HEK293 (cell line): ENCODE data around the gene NCDN.

Source experiments
- AEBP2 ChIP-seq: fragments of 450-650 bp; formaldehyde crosslinking; IDR thresholded peaks from 2 replicates; pipeline ENCODE4 v1.5.1; 2016; ENCODE audit warnings: missing biosample characterization, missing genetic modification characterization, borderline replicate concordance
- ATF2 ChIP-seq: fragments of 450-650 bp; formaldehyde crosslinking; IDR thresholded peaks from 2 replicates; pipeline ENCODE4 v1.5.1; 2016; ENCODE audit warnings: missing biosample characterization, missing genetic modification characterization, low read depth
- ELK4 ChIP-seq: IDR thresholded peaks from 2 replicates; pipeline ENCODE4 v1.6.1; 2011; ENCODE audit warnings: mild to moderate bottlenecking, low read depth, low read length, borderline replicate concordance
- GLI2 ChIP-seq: fragments of 450-650 bp; formaldehyde crosslinking; IDR thresholded peaks from 2 replicates; pipeline ENCODE4; 2017; ENCODE audit warnings: missing biosample characterization, missing genetic modification characterization, low read depth, borderline replicate concordance
- HOXC10 ChIP-seq: sonication (generic); formaldehyde crosslinking; IDR thresholded peaks from 2 replicates; pipeline ENCODE4 v1.8.1; 2023; ENCODE audit warnings: mild to moderate bottlenecking, missing genetic modification reagents
- IKZF3 ChIP-seq: fragments of 450-650 bp; IDR thresholded peaks from 2 replicates; pipeline ENCODE4 v1.5.0; 2018; ENCODE audit warnings: missing biosample characterization, mild to moderate bottlenecking, missing genetic modification characterization, moderate library complexity
- MYNN ChIP-seq: fragments of 450-650 bp; formaldehyde crosslinking; IDR thresholded peaks from 2 replicates; pipeline ENCODE4 v1.5.1; 2016; ENCODE audit warnings: missing biosample characterization, missing genetic modification characterization, borderline replicate concordance
- MZF1 ChIP-seq: fragments of 450-650 bp; formaldehyde crosslinking; IDR thresholded peaks from 2 replicates; pipeline ENCODE4 v1.5.1; 2017; ENCODE audit warnings: missing biosample characterization, missing genetic modification characterization, borderline replicate concordance
- PRDM1 ChIP-seq: fragments of 450-650 bp; formaldehyde crosslinking; IDR thresholded peaks from 2 replicates; pipeline ENCODE4; 2016; ENCODE audit warnings: missing biosample characterization, missing genetic modification characterization
- PRDM6 ChIP-seq: fragments of 450-650 bp; formaldehyde crosslinking; IDR thresholded peaks from 2 replicates; pipeline ENCODE4 v1.5.1; 2017; ENCODE audit warnings: missing biosample characterization, missing genetic modification characterization
- SCRT2 ChIP-seq: fragments of 450-650 bp; formaldehyde crosslinking; IDR thresholded peaks from 2 replicates; pipeline ENCODE4 v1.5.1; 2016; ENCODE audit warnings: missing biosample characterization, missing genetic modification characterization
- TRIM28 ChIP-seq: IDR thresholded peaks from 2 replicates; pipeline ENCODE4 v1.6.1; 2011; ENCODE audit warnings: low read length, control low read depth, borderline replicate concordance
- YY2 ChIP-seq: fragments of 450-650 bp; formaldehyde crosslinking; IDR thresholded peaks from 2 replicates; pipeline ENCODE4 v1.5.1; 2016; ENCODE audit warnings: missing biosample characterization, missing genetic modification characterization
- ZBTB26 ChIP-seq: fragments of 450-650 bp; formaldehyde crosslinking; optimal IDR thresholded peaks from 2 replicates; pipeline ENCODE3; 2016; ENCODE audit warnings: missing biosample characterization, mild to moderate bottlenecking, missing genetic modification characterization
- ZNF155 ChIP-seq: fragments of 450-650 bp; formaldehyde crosslinking; IDR thresholded peaks from 2 replicates; pipeline ENCODE4 v1.5.1; 2016; ENCODE audit warnings: missing biosample characterization, missing genetic modification characterization
- ZNF18 ChIP-seq: fragments of 450-650 bp; formaldehyde crosslinking; IDR thresholded peaks from 2 replicates; pipeline ENCODE4 v1.5.1; 2016; ENCODE audit warnings: missing biosample characterization, missing genetic modification characterization
- ZNF221 ChIP-seq: fragments of 450-650 bp; formaldehyde crosslinking; IDR thresholded peaks from 2 replicates; pipeline ENCODE4 v1.5.1; 2017; ENCODE audit warnings: missing biosample characterization, missing genetic modification characterization, borderline replicate concordance
- ZNF354C ChIP-seq: fragments of 450-650 bp; formaldehyde crosslinking; IDR thresholded peaks from 2 replicates; pipeline ENCODE4 v1.5.1; 2016; ENCODE audit warnings: missing biosample characterization, missing genetic modification characterization, low read depth, borderline replicate concordance
- ZNF513 ChIP-seq: fragments of 450-650 bp; IDR thresholded peaks from 2 replicates; pipeline ENCODE4 v1.5.1; 2018; ENCODE audit warnings: missing biosample characterization, missing genetic modification characterization
- ZNF585B ChIP-seq: fragments of 450-650 bp; formaldehyde crosslinking; IDR thresholded peaks from 2 replicates; pipeline ENCODE4 v1.5.1; 2016; ENCODE audit warnings: missing biosample characterization, missing genetic modification characterization
- ZNF624 ChIP-seq: fragments of 450-650 bp; formaldehyde crosslinking; IDR thresholded peaks from 2 replicates; pipeline ENCODE4 v1.5.1; 2017; ENCODE audit warnings: missing biosample characterization, missing genetic modification characterization
- ZNF664 ChIP-seq: fragments of 450-650 bp; formaldehyde crosslinking; IDR thresholded peaks from 2 replicates; pipeline ENCODE4 v1.5.1; 2016; ENCODE audit warnings: missing biosample characterization, missing genetic modification characterization
- ZNF704 ChIP-seq: fragments of 450-650 bp; formaldehyde crosslinking; IDR thresholded peaks from 2 replicates; pipeline ENCODE4 v1.5.1; 2016; ENCODE audit warnings: missing biosample characterization, missing genetic modification characterization
- ZNF707 ChIP-seq: fragments of 450-650 bp; formaldehyde crosslinking; IDR thresholded peaks from 2 replicates; pipeline ENCODE4 v1.5.1; 2016; ENCODE audit warnings: missing biosample characterization, missing genetic modification characterization

Gene NCDN

GRCh38 chr1:35557611-35558373 lies at the start of gene NCDN (continued):
- TF ChIP-seq IKZF3 (tag by site-specific recombination) (peak; percentile 63; the same call in 1 of the 2 replicates), ZBTB26 (tag by site-specific recombination) (peak; percentile 60), AEBP2 (tag by site-specific recombination) (no peak), ZNF704 (no peak), ZNF664 (tag by site-specific recombination) (0 out of 2 replicates have a peak, but pooled peaks have one; percentile 18), ZNF354C (tag by site-specific recombination) (no peak), ZNF707 (tag by site-specific recombination) (no peak), ZNF221 (tag by site-specific recombination) (no peak), PRDM1 (tag by site-specific recombination) (no peak), ELK4 (no peak), ZNF513 (no peak), MYNN (no peak; the same call in 1 of the 2 replicates), TRIM28 (0 out of 2 replicates have a peak, but pooled peaks have one; percentile 50), ZNF585B (tag by site-specific recombination) (0 out of 2 replicates have a peak, but pooled peaks have one; percentile 20), SCRT2 (tag by site-specific recombination) (no peak), HOXC10 (CRISPR knock-in tag) (no peak), ZNF624 (tag by site-specific recombination) (no peak), GLI2 (tag by site-specific recombination) (no peak), YY2 (tag by site-specific recombination) (peak; percentile 98), ATF2 (tag by site-specific recombination) (peak; percentile 88), PRDM6 (no peak), ZNF18 (tag by site-specific recombination) (peak; percentile 70; the same call in 1 of the 2 replicates), ZNF155 (tag by site-specific recombination) (no peak), MZF1 (tag by site-specific recombination) (peak; percentile 22; the same call in 1 of the 2 replicates)
